Mucosa of stomach (tissue), 1 donor: ENCODE data around the gene ARID3A.

ENCODE experiments used
- H3K27me3 ChIP-seq: one replicate; pipeline ENCODE4 v1.7.0; 2013; ENCODE audit warnings: mild to moderate bottlenecking, low read length; ENCODE audit not compliant: control insufficient read depth, insufficient read depth
- H3K36me3 ChIP-seq: one replicate; pipeline ENCODE4 v1.7.0; 2013; ENCODE audit warnings: low read length; ENCODE audit not compliant: control insufficient read depth, insufficient read depth
- H3K4me1 ChIP-seq: one replicate; pipeline ENCODE4 v1.7.0; 2013; ENCODE audit warnings: mild to moderate bottlenecking, low read length; ENCODE audit not compliant: control insufficient read depth, insufficient read depth
- H3K4me3 ChIP-seq: one replicate; pipeline ENCODE4 v1.7.0; 2013; ENCODE audit warnings: low read length
- H3K9ac ChIP-seq: one replicate; pipeline ENCODE4 v1.7.0; 2013; ENCODE audit warnings: mild to moderate bottlenecking, low read length, moderate library complexity
- H3K9me3 ChIP-seq: one replicate; pipeline ENCODE4 v1.7.0; 2013; ENCODE audit warnings: mild to moderate bottlenecking, low read length, moderate library complexity; ENCODE audit not compliant: control insufficient read depth
- donor health status: Pancreatic carcinoma.

The ARID3A gene

GRCh38 chr19:1008268-1009040 lies 82.6 kb downstream of the ARID3A start:
- H3K36me3 ChIP-seq: no peaks in the 10 kb centered on the region

GRCh38 chr19:1009041-1009980 lies 83.5 kb downstream of the ARID3A start:
- H3K9me3 ChIP-seq: no peaks in the 10 kb centered on the region
- no peak overlapping the region for H3K4me3 ChIP-seq
- H3K27me3 ChIP-seq: peaks cover 3% of the 10 kb centered on the region
- no peaks in the 10 kb centered on the region for H3K4me1 ChIP-seq
- no peak overlapping the region for H3K9ac ChIP-seq
- peaks cover 4% of the 10 kb centered on the region for H3K36me3 ChIP-seq

More at GRCh38 chr19:1008268-1009040, 82.6 kb downstream of the ARID3A start:
- Histone ChIP-seq H3K27me3 (peaks cover 7% of the 10 kb centered on the region), H3K4me1 (no peaks in the 10 kb centered on the region), H3K9me3 (no peaks in the 10 kb centered on the region), H3K9ac (no peak overlapping the region), H3K4me3 (no peak overlapping the region)

GRCh38 chr19:1009981-1010538 lies 84.2 kb downstream of the ARID3A start:
- Histone ChIP-seq H3K9me3 (no peaks in the 10 kb centered on the region), H3K27me3 (no peaks in the 10 kb centered on the region), H3K4me3 (no peak overlapping the region), H3K4me1 (no peaks in the 10 kb centered on the region), H3K9ac (no peak overlapping the region), H3K36me3 (peaks cover 4% of the 10 kb centered on the region)

GRCh38 chr19:1010586-1011510 lies 85.0 kb downstream of the ARID3A start:
- H3K9ac ChIP-seq: no peak overlapping the region
- peaks cover 4% of the 10 kb centered on the region for H3K36me3 ChIP-seq
- H3K9me3 ChIP-seq: no peaks in the 10 kb centered on the region
- H3K4me1 ChIP-seq: peaks cover 6% of the 10 kb centered on the region
- H3K4me3 ChIP-seq: no peak overlapping the region
- H3K27me3 ChIP-seq: no peaks in the 10 kb centered on the region

GRCh38 chr19:1011831-1012333 lies 86.0 kb downstream of the ARID3A start:
- no peak overlapping the region for H3K9ac ChIP-seq
- peaks cover 4% of the 10 kb centered on the region for H3K36me3 ChIP-seq
- H3K27me3 ChIP-seq: no peaks in the 10 kb centered on the region
- no peaks in the 10 kb centered on the region for H3K9me3 ChIP-seq
- no peak overlapping the region for H3K4me3 ChIP-seq
- H3K4me1 ChIP-seq: peaks cover 16% of the 10 kb centered on the region

- H3K36me3 ChIP-seq: peaks cover 4% of the 10 kb centered on the region
- H3K4me1 ChIP-seq: peaks cover 21% of the 10 kb centered on the region
- no peak overlapping the region for H3K9ac ChIP-seq
- no peaks in the 10 kb centered on the region for H3K9me3 ChIP-seq
- H3K27me3 ChIP-seq: no peaks in the 10 kb centered on the region
- no peak overlapping the region for H3K4me3 ChIP-seq
Measured at GRCh38 chr19:1012334-1012733, 86.5 kb downstream of the ARID3A start.

- no peak overlapping the region for H3K9ac ChIP-seq
- H3K4me3 ChIP-seq: no peak overlapping the region
- H3K36me3 ChIP-seq: peaks cover 4% of the 10 kb centered on the region
- H3K9me3 ChIP-seq: no peaks in the 10 kb centered on the region
- peaks cover 29% of the 10 kb centered on the region for H3K4me1 ChIP-seq
- H3K27me3 ChIP-seq: no peaks in the 10 kb centered on the region
Measured at GRCh38 chr19:1013218-1013617, 87.4 kb downstream of the ARID3A start.

- H3K9ac ChIP-seq: no peak overlapping the region
- H3K36me3 ChIP-seq: peaks cover 4% of the 10 kb centered on the region
- no peaks in the 10 kb centered on the region for H3K9me3 ChIP-seq
- H3K27me3 ChIP-seq: no peaks in the 10 kb centered on the region
- H3K4me3 ChIP-seq: no peak overlapping the region
- H3K4me1 ChIP-seq: peaks cover 41% of the 10 kb centered on the region
Measured at GRCh38 chr19:1014161-1015060, 88.6 kb downstream of the ARID3A start.

GRCh38 chr19:1015061-1015781 lies 89.4 kb downstream of the ARID3A start:
- peaks cover 4% of the 10 kb centered on the region for H3K36me3 ChIP-seq
- H3K9me3 ChIP-seq: no peaks in the 10 kb centered on the region
- no peak overlapping the region for H3K9ac ChIP-seq
- H3K4me3 ChIP-seq: no peak overlapping the region
- H3K4me1 ChIP-seq: peaks cover 49% of the 10 kb centered on the region
- H3K27me3 ChIP-seq: no peaks in the 10 kb centered on the region
